LNCaP clone FGC (cell line): ENCODE data around the gene FMO4.
"Not testable (repeated sequence)": the region's sequence is repeated elsewhere in the genome, so short reads cannot be mapped to it uniquely, and the experiment has no call there.

Source experiments
- DNase-seq: peaks from one replicate; pipeline ENCODE4 v3.0.0-alpha.2; 2011; ENCODE audit warnings: low read depth
- H3K4me3 ChIP-seq: 2 replicates; pipeline ENCODE4 v1.5.1; 2011; ENCODE audit warnings: mild to moderate bottlenecking, low read depth, low read length, control low read depth
- TF ChIP-seq, protein P1 (sequence below): IDR thresholded peaks from 2 replicates; pipeline ENCODE4 v1.5.1; 2012; ENCODE audit warnings: mild to moderate bottlenecking; ENCODE audit not compliant: control insufficient read depth, insufficient read depth; ENCODE audit errors: extremely low read depth

The FMO4 gene

DNA sequence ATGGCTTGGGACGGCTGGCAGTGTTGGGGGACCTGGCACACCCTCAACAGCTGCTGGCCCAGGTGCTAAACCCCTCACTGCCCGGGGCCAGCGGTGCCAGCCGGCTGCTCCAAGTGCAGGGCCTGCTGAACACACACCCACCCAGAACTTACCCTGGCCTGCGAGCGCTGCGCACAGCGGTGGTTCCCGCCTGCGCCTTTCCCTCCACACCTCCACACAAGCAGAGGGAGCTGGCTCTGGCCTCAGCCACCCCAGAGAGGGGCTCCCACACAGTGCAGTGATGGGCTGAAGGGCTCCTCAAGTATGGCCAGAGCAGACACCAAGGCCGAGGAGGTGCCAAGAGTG is 67.9 kb downstream of the FMO4 start:
- no peak overlapping the region for H3K4me3 ChIP-seq
- DNase-seq, result no peak
- TF ChIP-seq, protein P1, sequence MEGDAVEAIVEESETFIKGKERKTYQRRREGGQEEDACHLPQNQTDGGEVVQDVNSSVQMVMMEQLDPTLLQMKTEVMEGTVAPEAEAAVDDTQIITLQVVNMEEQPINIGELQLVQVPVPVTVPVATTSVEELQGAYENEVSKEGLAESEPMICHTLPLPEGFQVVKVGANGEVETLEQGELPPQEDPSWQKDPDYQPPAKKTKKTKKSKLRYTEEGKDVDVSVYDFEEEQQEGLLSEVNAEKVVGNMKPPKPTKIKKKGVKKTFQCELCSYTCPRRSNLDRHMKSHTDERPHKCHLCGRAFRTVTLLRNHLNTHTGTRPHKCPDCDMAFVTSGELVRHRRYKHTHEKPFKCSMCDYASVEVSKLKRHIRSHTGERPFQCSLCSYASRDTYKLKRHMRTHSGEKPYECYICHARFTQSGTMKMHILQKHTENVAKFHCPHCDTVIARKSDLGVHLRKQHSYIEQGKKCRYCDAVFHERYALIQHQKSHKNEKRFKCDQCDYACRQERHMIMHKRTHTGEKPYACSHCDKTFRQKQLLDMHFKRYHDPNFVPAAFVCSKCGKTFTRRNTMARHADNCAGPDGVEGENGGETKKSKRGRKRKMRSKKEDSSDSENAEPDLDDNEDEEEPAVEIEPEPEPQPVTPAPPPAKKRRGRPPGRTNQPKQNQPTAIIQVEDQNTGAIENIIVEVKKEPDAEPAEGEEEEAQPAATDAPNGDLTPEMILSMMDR, result no peak

DNA sequence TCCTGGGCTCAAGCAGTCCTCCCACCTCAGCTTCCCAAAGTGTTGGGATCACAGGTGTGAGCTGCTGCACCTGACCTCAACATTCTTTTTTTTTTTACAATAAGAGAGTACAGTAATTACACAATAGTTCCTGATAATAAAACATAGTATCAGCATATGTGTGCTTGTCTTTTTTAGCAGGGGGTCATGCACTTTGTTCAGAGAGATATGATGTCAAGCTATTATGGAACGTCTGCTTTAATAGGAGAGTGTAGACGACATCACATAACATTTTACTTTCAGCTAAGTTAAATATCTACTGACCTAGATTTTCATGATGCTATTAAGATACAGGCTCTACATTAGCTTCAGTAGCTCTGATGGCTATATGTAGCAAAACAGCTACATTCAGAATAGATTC is 70.5 kb downstream of the FMO4 start:
- TF ChIP-seq, protein P1, result no peak
- H3K4me3 ChIP-seq, result no peak overlapping the region
- DNase-seq, result no peak

DNA sequence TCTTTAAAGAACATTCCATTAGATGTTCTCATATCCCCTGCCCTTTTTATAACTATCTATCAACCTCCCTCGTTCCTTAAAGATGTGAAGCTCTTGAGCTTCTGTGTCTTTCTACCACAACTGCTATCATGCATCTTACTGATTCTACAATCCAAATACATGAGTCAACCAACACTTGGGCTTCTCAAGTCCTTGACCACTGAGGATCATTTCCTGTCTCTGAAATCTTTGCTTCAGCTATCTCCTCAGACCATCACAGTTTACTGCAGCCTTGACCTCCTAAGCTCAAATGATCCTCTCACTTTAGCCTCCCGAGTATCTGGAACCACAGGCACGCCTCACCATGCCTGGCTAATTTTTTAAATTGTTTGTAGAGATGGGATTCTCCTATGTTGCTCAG is 75.2 kb downstream of the FMO4 start:
- H3K4me3 ChIP-seq, result no peak overlapping the region
- TF ChIP-seq, protein P1, result no peak
- DNase-seq, result no peak

DNA sequence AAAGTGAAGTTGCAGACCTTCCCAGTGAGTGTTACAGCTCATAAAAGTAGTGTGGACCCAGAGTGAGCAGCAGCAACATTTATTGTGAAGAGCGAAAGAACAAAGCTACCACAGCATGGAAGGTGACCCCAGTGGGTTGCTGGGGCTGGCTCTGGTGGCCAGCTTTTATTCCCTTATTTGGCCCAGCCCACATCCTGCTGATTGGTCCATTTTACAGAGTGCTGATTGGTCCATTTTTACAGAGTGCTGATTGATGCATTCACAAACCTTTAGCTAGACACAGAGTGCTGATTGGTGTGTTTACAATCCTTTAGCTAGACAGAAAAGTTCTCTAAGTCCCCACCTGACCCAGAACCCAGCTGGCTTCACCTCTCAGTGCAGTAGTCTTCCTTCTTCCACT is 76.8 kb downstream of the FMO4 start:
- not testable (repeated sequence) for H3K4me3 ChIP-seq, DNase-seq
